A204.1 (cell line): ENCODE results near the gene ITGB1BP1.
"Not testable (repeated sequence)": the region's sequence is repeated elsewhere in the genome, so short reads cannot be mapped to it uniquely, and the experiment has no call there.

Experiments used
- FAIRE-seq: peaks from 2 replicates; lab custom pipeline; 2012; peaks lifted over from hg19 to GRCh38; lab: Jason Lieb, UNC

ITGB1BP1 gene

DNA sequence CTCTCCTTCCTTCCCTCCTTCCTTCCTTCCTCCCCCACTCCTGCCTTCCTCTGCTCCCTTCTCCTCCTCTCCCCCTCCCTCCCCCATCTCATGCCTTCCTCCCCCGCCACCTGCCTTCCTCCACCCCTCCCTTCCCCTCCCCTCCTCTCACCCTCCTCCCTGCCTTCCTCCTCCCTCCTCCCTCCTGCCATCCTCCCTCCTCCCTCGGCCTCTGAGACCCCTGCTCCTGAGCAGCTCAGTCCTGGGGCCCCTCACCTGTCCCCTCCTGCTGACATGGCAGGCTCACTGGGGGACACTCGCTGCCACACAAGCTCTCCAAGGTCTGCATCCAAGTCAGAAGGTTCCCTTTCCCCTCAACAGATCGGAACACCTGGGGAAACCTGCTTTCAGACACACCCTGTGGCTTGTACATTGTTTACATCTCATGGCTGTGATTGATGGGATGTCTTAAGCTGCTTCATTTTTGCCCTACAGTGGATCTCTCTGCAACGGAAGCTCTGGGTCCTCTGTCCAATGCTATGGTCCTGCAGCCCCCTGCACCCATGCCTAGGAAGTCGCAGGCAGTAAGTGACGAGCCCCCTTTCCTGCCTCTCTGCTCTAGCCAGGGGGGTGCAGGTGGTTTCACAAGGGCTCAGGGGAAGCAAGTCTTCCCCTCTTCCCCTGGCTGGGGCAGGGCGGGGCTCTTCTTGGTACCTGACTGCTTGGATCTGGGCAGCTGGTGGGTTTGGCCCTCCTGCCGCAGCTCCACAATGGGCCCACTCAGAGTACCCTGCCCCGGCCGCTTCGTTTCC is 22.9 kb downstream of the ITGB1BP1 start:
- no peak for FAIRE-seq

DNA sequence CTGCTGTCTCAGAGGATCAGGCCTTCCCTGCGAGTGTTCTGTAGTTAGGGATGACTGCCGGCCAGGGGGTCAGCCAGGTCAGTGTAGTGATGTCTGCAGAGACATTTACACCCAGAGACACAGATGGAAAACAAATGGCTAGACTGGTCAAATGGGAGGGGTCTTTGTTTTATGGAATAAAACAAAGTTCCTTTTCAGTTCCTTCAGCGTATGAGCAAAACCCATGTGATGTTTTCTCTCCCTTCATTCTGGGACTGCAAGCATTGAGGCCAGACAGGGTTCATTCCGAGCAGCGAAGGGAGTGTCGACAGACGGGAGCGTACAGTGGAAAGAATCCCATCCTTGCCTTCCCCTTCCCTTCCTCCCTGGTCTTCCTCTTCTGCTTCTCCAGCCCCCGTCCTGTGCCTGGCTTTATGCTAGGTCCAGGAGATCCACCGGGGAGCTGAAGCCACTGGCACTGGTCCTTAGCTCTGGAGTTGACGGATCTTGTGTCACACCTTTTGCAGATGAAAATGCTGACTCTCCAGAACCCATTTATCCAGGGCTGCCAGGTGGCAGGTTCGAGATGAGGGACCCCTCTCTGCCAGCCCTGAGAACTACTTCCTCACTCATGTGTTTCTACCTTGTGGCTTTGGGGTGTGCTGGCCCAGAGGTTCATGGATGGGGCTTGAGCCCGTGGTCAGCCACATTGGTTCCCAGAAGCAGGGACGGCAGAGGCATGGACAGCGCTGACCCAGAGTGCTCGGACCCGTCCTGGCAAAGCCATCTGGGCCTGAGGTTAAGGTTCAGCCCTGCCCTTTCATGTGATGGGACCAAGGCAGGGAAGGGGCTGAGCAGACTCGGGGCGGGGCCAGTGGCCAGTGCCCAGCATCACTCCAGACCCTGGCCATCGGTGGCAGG is 24.2 kb downstream of the ITGB1BP1 start:
- no peak for FAIRE-seq

- not testable (repeated sequence) for FAIRE-seq
Measured at GRCh38 chr2:9398251-9398650, 25.1 kb downstream of the ITGB1BP1 start.

DNA sequence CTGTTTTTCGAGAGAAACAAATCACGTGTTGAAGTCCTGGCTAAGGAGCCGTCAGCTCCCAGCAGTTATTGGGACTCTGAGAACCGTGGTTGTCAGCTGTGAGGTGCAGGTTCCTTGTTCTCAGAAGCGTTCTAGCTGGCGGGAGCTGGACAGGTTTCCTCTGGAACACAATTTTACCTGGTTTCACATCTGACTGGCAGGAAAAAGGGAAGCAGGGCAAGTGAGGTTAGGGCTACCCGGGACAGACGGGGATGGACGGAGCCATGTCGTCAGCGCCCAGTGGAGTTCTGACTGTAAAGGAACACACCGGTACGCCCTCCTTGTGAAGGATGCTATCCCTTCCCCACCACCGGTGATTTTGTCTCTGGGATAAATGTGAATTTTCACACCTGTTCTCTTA is 26.1 kb downstream of the ITGB1BP1 start:
- FAIRE-seq: no peak

GRCh38 chr2:9394816-9395215 is 28.5 kb downstream of the ITGB1BP1 start:
- FAIRE-seq: no peak

DNA sequence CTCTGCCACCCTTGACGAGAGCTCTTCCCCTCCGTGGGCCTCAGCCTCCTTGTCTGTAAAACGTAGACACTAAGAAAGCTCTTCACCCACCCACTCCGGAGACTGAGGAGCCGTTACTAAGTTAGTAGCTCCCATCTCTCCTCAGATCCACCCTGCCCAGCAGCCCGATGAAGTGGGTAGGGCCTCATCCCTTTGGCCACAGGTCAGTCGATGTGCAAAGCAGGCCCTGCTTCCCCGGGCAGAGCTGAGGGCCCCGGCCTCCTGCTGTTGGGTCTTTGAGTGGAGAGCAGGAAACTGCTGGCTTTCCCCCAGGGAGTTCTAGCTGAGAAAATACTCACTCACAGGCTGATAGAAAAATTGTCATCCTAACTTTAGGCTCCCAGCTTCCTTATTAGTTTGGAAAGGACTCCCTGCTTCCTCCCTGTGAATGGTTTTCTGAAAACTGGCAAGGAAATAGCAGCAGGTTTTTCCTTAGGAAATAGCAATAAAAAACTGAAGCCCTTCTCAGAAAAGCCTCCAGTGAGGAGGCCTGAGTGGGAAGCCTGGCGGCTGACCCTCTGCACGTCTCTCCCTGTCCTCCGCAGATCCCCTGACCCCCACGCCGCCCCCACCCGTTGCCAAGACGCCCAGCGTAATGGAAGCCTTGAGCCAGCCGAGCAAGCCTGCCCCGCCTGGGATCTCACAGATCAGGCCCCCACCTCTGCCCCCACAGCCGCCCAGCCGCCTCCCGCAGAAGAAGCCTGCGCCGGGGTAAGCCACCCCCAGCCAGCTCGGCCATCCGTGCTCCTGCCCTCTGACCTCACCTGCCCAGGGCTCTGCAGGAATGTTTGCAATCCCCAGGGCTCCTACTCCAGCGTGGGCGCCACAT is 30.2 kb downstream of the ITGB1BP1 start:
- FAIRE-seq: no peak

DNA sequence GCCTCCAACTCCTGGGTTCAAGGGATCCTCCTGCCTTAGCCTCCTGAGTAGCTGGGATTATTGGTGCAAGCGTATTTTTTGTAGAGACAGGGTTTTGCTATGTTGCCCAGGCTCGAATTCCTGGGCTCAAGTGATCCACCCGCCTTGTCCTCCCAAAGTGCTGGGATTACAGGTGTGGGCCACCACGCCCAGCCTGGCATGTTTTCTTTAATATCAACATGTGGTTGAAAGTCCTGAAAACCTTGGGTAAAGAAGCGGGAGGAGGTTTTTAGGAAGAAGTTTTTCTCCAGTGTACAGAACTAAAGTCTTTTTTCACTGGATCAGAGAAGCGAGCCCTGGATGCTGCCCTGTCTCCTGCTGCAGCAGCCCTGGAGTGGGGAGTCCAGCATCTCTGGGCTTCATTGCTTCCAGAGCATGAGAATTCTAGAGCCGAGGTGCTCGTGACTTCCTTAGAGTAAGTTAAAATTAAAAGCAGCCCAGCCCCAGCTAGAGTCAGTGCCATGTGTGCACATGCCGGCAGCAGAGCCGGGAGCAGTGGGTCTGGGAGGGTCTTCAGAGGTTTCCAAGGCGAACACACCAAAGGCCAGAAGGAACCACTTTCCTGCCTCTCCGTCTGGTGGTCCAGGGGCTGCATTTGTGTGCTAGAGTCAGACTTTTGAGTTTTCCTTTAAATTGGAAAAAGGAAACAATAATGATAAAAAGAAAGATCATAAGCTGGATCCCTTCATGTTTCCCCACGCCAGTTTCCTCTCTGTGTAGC is 31.2 kb downstream of the ITGB1BP1 start:
- no peak for FAIRE-seq

DNA sequence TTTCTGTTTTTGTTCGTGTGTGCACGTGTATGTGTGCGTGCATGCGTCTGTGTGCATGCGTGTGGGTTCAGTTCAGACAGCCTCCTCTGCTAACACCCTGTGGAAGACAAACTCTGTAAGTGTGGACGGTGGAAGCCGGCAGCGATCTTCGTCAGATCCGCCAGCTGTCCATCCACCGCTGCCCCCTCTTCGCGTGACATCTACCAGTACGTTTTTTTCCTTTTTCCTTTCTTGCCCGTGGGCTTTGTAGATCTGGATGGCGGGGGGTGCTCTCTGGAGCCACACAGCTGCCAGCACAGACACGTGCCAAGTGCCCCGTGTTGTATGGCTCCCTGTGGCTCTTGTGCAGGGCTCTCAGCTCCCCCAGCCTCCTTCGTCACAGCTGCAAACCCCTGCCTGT is 32.3 kb downstream of the ITGB1BP1 start:
- no peak for FAIRE-seq

DNA sequence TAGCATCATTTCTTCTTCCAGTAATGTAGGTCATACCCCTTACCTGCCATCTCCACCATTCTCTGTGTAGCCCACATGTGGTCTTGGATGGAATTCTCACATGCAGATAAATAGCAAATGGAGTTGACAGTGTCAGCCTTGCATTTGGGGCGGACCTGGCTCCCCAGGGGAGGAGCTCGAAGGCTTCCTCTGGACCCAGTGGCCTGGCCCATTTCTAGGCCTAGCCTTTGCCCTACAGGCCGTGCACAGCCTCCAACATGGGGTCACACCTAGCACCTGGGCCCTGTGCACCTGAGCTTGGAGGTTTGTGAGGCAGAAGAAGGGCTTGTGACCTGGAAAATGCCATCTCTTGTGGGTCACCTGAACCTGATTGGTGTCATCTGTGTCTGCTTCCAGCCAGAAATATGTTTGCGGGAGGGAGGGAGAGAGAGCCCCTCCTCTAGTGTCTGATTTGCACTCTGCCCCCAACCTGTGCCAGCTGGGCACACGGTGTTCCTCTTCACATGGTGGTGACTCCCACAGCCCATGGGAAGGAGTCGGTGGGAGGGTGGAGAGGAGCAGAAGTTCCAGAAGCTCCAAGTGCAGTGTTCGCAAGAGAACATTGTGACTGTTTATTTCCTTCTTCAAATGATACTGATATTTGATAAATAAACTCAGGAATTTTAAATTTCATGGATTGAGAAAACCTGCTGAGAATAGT is 33.0 kb downstream of the ITGB1BP1 start:
- no peak for FAIRE-seq

DNA sequence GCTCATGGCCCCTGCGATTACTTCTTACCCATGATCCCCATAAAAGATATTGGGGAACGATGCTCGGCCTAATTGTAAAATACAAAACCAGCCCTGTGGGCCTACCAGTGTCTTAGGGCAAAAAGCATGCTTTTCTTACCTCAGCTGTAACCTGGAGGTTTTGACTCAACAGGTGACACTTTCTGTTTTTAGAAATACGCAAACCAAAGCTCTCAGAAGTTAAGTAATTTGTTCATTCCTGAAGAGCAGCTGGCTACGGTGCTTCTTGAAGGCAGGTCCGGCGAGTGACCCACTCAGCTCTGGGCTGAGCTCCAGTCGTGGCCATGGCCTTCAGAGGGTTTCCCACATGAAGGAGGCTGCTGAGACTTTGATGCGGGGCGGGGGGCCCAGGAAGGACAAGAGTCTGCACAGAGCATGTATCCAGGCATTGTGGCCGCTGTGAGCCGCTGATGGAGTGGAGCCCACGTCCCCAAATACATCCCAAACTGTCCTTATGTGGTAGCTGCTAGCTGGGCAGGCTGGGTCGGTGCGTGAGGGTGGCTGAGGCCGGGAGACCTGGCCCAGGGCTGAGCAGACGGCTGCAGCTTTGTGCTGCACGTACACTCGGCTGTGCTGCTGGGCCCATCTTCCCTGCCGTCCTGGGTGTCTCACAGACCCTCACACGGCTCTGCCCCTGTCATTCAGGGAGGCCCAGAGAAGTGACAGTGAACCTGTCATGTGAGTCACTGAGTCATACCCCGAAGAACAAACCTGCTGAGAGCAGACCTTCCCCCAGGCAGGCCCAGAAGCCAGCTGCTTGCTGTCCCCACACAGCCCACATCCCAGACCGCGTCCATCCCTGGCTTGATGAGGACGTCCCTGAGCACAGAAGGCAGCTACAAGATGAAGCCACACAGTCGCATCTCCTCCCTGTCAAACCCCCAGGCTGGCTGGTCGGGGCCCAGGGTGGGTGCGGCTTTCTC is 34.1 kb downstream of the ITGB1BP1 start:
- no peak for FAIRE-seq

GRCh38 chr2:9388199-9388681 is 35.1 kb downstream of the ITGB1BP1 start:
- no peak for FAIRE-seq

GRCh38 chr2:9385841-9386240 is 37.5 kb downstream of the ITGB1BP1 start:
- no peak for FAIRE-seq

GRCh38 chr2:9384521-9384920 is 38.8 kb downstream of the ITGB1BP1 start:
- no peak for FAIRE-seq

GRCh38 chr2:9382604-9383235 is 40.6 kb downstream of the ITGB1BP1 start:
- no peak for FAIRE-seq

- FAIRE-seq: no peak
Measured at GRCh38 chr2:9380702-9381628, 42.4 kb downstream of the ITGB1BP1 start.

- FAIRE-seq: no peak
Measured at GRCh38 chr2:9379391-9379755, 44.0 kb downstream of the ITGB1BP1 start.

DNA sequence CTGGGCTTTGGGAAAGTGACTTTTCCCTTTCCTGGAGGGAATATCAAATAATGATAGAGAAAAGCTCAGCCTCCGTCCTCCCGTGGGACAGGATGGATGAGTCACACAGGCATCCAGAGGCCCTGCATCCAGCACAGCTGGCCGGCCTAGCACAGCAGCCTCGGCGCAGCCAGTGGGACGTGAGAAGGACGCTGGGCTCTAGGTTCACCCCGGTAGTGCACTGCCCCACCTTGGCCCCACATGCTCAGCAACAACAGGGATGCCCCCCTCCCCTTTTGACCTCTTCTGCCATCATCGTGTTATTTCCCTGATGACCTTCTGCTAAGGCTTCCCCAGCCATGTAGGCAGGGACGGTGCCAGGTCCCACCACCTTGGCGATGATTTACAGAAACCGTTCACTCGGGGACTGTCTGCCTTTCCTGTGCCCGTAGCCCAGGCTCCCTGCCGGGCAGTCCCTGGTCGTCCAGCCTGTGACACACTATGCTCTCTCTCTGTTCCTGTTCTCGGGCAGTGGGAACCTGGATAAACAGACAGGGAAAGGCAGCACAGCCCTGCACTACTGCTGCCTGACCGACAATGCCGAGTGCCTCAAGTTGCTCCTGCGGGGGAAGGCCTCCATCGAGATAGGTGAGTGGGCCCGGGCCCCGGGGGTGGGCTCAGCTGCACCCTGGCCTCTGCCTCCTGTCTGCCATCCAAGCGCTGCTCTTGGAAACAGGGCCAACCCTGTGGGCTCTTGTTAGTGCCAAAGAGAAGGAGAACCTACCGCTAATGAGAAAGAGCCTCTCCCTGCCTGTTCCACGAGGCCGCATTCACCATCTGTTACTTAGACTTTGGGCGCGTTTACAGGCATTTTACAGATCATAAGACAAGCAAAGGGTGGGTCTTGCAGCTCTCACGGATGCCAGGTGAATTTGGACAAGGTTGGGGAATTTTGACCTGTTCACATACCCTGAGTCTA is 44.6 kb downstream of the ITGB1BP1 start:
- no peak for FAIRE-seq
